Epithelial cell of esophagus (primary cell): ENCODE results near the gene TIMP2.

Experiments used
- DNase-seq: peaks from one replicate; pipeline ENCODE4 v3.0.0; 2010; ENCODE audit warnings: low read depth
- H3K4me3 ChIP-seq: 2 replicates; pipeline ENCODE4 v1.5.1; 2011; ENCODE audit warnings: mild to moderate bottlenecking, low read length, control low read depth
- CTCF ChIP-seq: IDR thresholded peaks from 2 replicates; pipeline ENCODE4 v1.5.1; 2011; ENCODE audit warnings: low read depth, mild to moderate bottlenecking, low read length, control low read depth, inconsistent platforms; ENCODE audit not compliant: insufficient read depth; ENCODE audit errors: missing control alignments

Gene TIMP2

GRCh38 chr17:78834571-78834970, 90.6 kb downstream of the TIMP2 start:
- H3K4me3 ChIP-seq, result no peak overlapping the region
- DNase-seq, result no peak
- TF ChIP-seq CTCF, result no peak

GRCh38 chr17:78832541-78832810, 92.7 kb downstream of the TIMP2 start:
- TF ChIP-seq CTCF, result no peak
- no peak overlapping the region for H3K4me3 ChIP-seq
- DNase-seq, result no peak

GRCh38 chr17:78831688-78832540, 93.3 kb downstream of the TIMP2 start:
- no peak for DNase-seq
- no peak overlapping the region for H3K4me3 ChIP-seq
- no peak for TF ChIP-seq CTCF

- TF ChIP-seq CTCF, result no peak
- H3K4me3 ChIP-seq, result no peak overlapping the region
- no peak for DNase-seq
Measured at GRCh38 chr17:78829477-78829876, 95.7 kb downstream of the TIMP2 start.

GRCh38 chr17:78828470-78829185, 96.6 kb downstream of the TIMP2 start:
- TF ChIP-seq CTCF, result peak; percentile 54
- H3K4me3 ChIP-seq, result no peak overlapping the region
- DNase-seq, result peak; percentile 73

GRCh38 chr17:78826836-78827509, 98.2 kb downstream of the TIMP2 start:
- no peak for DNase-seq
- no peak for TF ChIP-seq CTCF
- no peak overlapping the region for H3K4me3 ChIP-seq
